H9 (cell line): ENCODE results near the gene CNIH1. TPM values are rescaled to one million over a fixed set of nuclear protein-coding genes. Genes with fewer than 3 reads are reported as not detected.

ENCODE experiments used
- DNase-seq: peaks from one replicate; pipeline ENCODE4 v3.0.0-alpha.2; 2017
- H2AFZ ChIP-seq: one replicate; pipeline ENCODE4 v1.6.1; 2013; ENCODE audit warnings: mild to moderate bottlenecking, low read length, control low read depth, moderate library complexity
- H2AK5ac ChIP-seq: 2 replicates; pipeline ENCODE4 v1.6.1; 2013; ENCODE audit warnings: low read length, control low read depth, mixed read lengths; ENCODE audit not compliant: insufficient read length
- H2BK120ac ChIP-seq: one replicate; pipeline ENCODE4 v1.6.1; 2013; ENCODE audit warnings: low read depth, mild to moderate bottlenecking, low read length, control low read depth, inconsistent platforms; ENCODE audit not compliant: poor library complexity, severe bottlenecking
- H2BK12ac ChIP-seq: 2 replicates; pipeline ENCODE4 v1.6.1; 2013; ENCODE audit warnings: low read length, control low read depth, mixed read lengths, low read depth; ENCODE audit not compliant: insufficient read length
- H2BK15ac ChIP-seq: 2 replicates; pipeline ENCODE4 v1.6.1; 2013; ENCODE audit warnings: low read depth, low read length, control low read depth
- H2BK20ac ChIP-seq: one replicate; pipeline ENCODE4 v1.6.1; 2013; ENCODE audit warnings: low read depth, mild to moderate bottlenecking, low read length, control low read depth, inconsistent platforms; ENCODE audit not compliant: poor library complexity, severe bottlenecking
- H2BK5ac ChIP-seq: 2 replicates; pipeline ENCODE4 v1.6.1; 2013; ENCODE audit warnings: low read length, control low read depth, mixed read lengths; ENCODE audit not compliant: insufficient read length
- H3K14ac ChIP-seq: 2 replicates; pipeline ENCODE4 v1.6.1; 2013; ENCODE audit warnings: low read length, control low read depth; ENCODE audit not compliant: insufficient read depth
- H3K18ac ChIP-seq: 2 replicates; pipeline ENCODE4 v1.6.1; 2013; ENCODE audit warnings: low read depth, mild to moderate bottlenecking, mixed read lengths, low read length, control low read depth; ENCODE audit not compliant: insufficient read length
- H3K23ac ChIP-seq: 2 replicates; pipeline ENCODE4 v1.6.1; 2013; ENCODE audit warnings: low read length, control low read depth, mixed read lengths, low read depth; ENCODE audit not compliant: insufficient read length
- H3K23me2 ChIP-seq: 2 replicates; pipeline ENCODE4 v1.6.1; 2013; ENCODE audit warnings: low read depth, mild to moderate bottlenecking, mixed read lengths, low read length, control low read depth; ENCODE audit not compliant: insufficient read length, poor library complexity, severe bottlenecking
- H3K27ac ChIP-seq: 2 replicates; pipeline ENCODE4 v1.5.1; 2013; ENCODE audit warnings: low read length, control low read depth, mixed read lengths, low read depth; ENCODE audit not compliant: insufficient read length
- H3K27me3 ChIP-seq: 2 replicates; pipeline ENCODE4 v1.6.1; 2013; ENCODE audit warnings: low read length, control low read depth, inconsistent platforms; ENCODE audit not compliant: insufficient read depth
- H3K4ac ChIP-seq: 2 replicates; pipeline ENCODE4 v1.6.1; 2013; ENCODE audit warnings: low read depth, mild to moderate bottlenecking, control low read depth, inconsistent platforms, low read length, moderate library complexity
- H3K4me1 ChIP-seq: 2 replicates; pipeline ENCODE4 v1.6.1; 2013; ENCODE audit warnings: low read length, control low read depth, inconsistent platforms; ENCODE audit not compliant: insufficient read depth
- H3K4me2 ChIP-seq: 2 replicates; pipeline ENCODE4 v1.6.1; 2013; ENCODE audit warnings: low read length, control low read depth, mixed read lengths; ENCODE audit not compliant: insufficient read length, insufficient read depth
- H3K56ac ChIP-seq: 2 replicates; pipeline ENCODE4 v1.6.1; 2013; ENCODE audit warnings: low read depth, mild to moderate bottlenecking, mixed read lengths, low read length, control low read depth; ENCODE audit not compliant: insufficient read length
- H3K79me1 ChIP-seq: 2 replicates; pipeline ENCODE4 v1.6.1; 2013; ENCODE audit warnings: low read depth, mild to moderate bottlenecking, moderate library complexity, low read length, control low read depth, inconsistent platforms; ENCODE audit not compliant: insufficient read depth, poor library complexity, severe bottlenecking
- H3K79me2 ChIP-seq: 2 replicates; pipeline ENCODE4 v1.6.1; 2013; ENCODE audit warnings: low read length, control low read depth, inconsistent platforms; ENCODE audit not compliant: insufficient read depth
- H3K9ac ChIP-seq: 2 replicates; pipeline ENCODE4 v1.6.1; 2013; ENCODE audit warnings: low read length, control low read depth, mixed read lengths; ENCODE audit not compliant: insufficient read length; ENCODE audit errors: extremely low read depth
- H3K9me3 ChIP-seq: one replicate; pipeline ENCODE4 v1.6.1; 2013; ENCODE audit warnings: low read depth, low read length, inconsistent platforms; ENCODE audit not compliant: control insufficient read depth
- H3T11ph ChIP-seq: one replicate; pipeline ENCODE4 v1.6.1; 2013; ENCODE audit warnings: mild to moderate bottlenecking, low read length, control low read depth, inconsistent platforms
- H4K20me1 ChIP-seq: one replicate; pipeline ENCODE4 v1.6.1; 2013; ENCODE audit not compliant: control insufficient read depth, insufficient read length, insufficient read depth
- H4K5ac ChIP-seq: 2 replicates; pipeline ENCODE4 v1.6.1; 2013; ENCODE audit warnings: low read depth, mild to moderate bottlenecking, mixed read lengths, low read length, control low read depth; ENCODE audit not compliant: insufficient read length
- H4K8ac ChIP-seq: replicated peaks from 2 replicates; pipeline ENCODE4 v1.6.1; 2013; ENCODE audit warnings: low read length, control low read depth, mixed read lengths, low read depth; ENCODE audit not compliant: insufficient read length
- H4K91ac ChIP-seq: 2 replicates; pipeline ENCODE4 v1.6.1; 2013; ENCODE audit warnings: low read depth, mild to moderate bottlenecking, moderate library complexity, mixed read lengths, low read length, control low read depth; ENCODE audit not compliant: insufficient read length
- H3K27ac Mint-ChIP-seq, 3 experiments: 2 replicates in 2 of 3; 3 replicates in 1 of 3; pipeline ENCODE4 v1.8.0; 2020 to 2021; ENCODE audit warnings: mixed read lengths in 3 of 3, mild to moderate bottlenecking in 1 of 3, moderate library complexity in 1 of 3
- H3K27me3 Mint-ChIP-seq: 2 replicates; pipeline ENCODE4 v1.8.0; 2021; ENCODE audit warnings: low read depth, mild to moderate bottlenecking, moderate library complexity, mixed read lengths
- H3K36me3 Mint-ChIP-seq, 3 experiments: 2 replicates in 2 of 3; 3 replicates in 1 of 3; pipeline ENCODE4 v1.8.0; 2020 to 2021; ENCODE audit warnings: low read depth in 3 of 3, mixed read lengths in 3 of 3; ENCODE audit not compliant: insufficient read depth in 1 of 3
- H3K4me1 Mint-ChIP-seq, 2 experiments: 2 replicates each; pipeline ENCODE4 v1.8.0; 2020; ENCODE audit warnings: mixed read lengths in 2 of 2
- H3K4me3 Mint-ChIP-seq, 2 experiments: 2 replicates in 1 of 2; 3 replicates in 1 of 2; pipeline ENCODE4 v1.8.0; 2020 to 2021; ENCODE audit warnings: mild to moderate bottlenecking in 2 of 2, mixed read lengths in 2 of 2, moderate library complexity in 1 of 2
- H3K9me3 Mint-ChIP-seq, 2 experiments: 2 replicates in 1 of 2; 3 replicates in 1 of 2; pipeline ENCODE4 v1.8.0; 2020; ENCODE audit warnings: mild to moderate bottlenecking in 2 of 2, mixed read lengths in 2 of 2, moderate library complexity in 1 of 2
- CTCF ChIP-seq: fragments of 200-600 bp; sonication (generic); conservative IDR thresholded peaks from 3 replicates; pipeline ENCODE4 v1.8.0; 2021; ENCODE audit warnings: antibody characterized with exemption, mild to moderate bottlenecking
- WGBS: extraction: QIAGEN DNeasy Blood & Tissue Kit; methylation state at CpG from one replicate; pipeline ENCODE4 v1.1.7; 2013; ENCODE audit warnings: missing lambda C conversion rate, low lambda C conversion rate, mixed read lengths; ENCODE audit not compliant: insufficient read length; ENCODE audit errors: extremely low coverage; 5-methylcytosine and 5-hydroxymethylcytosine counted together
- total RNA-seq: library from RNA; stranded (reverse); gene quantifications from 2 replicates; pipeline ENCODE4 v1.2.1, GENCODE V29; 2021

The CNIH1 gene
- total RNA-seq, 1 experiment from 2014 or later, result 99.3 TPM

- H3K4me1 Mint-ChIP-seq, result peaks cover 6 to 10% of the 10 kb centered on the region in 2 experiments
- no peak overlapping the region for H3K18ac ChIP-seq
These were observed 9.4 kb upstream of the CNIH1 start for GRCh38 chr14:54450535-54450934.

More at GRCh38 chr14:54450535-54450934, 9.4 kb upstream of the CNIH1 start:
- Mint-ChIP-seq H3K27ac (no peak overlapping the region), H3K9me3 (no peaks in the 10 kb centered on the region), H3K27me3 (no peaks in the 10 kb centered on the region), H3K4me3 (no peak overlapping the region), H3K36me3 (no peaks in the 10 kb centered on the region)
- Histone ChIP-seq H3K4me1 (no peaks in the 10 kb centered on the region), H3K79me1 (no peaks in the 10 kb centered on the region), H2BK20ac (no peak overlapping the region), H3K14ac (no peak overlapping the region), H2AK5ac (no peak overlapping the region), H4K20me1 (no peaks in the 10 kb centered on the region), H3K4ac (no peak overlapping the region), H3K56ac (no peak overlapping the region), H3K9ac (no peak overlapping the region), H3K27ac (no peak overlapping the region), H4K91ac (no peak overlapping the region), H2BK12ac (no peak overlapping the region), H3T11ph (no peak overlapping the region), H4K5ac (no peak overlapping the region), H3K79me2 (no peaks in the 10 kb centered on the region), H2BK15ac (no peak overlapping the region), H2AFZ (no peak overlapping the region), H3K23me2 (no peaks in the 10 kb centered on the region), H3K9me3 (no peaks in the 10 kb centered on the region), H4K8ac (no peak overlapping the region), H3K27me3 (no peaks in the 10 kb centered on the region; the same call in 1 of the 2 replicates), H3K23ac (no peak overlapping the region), H2BK5ac (no peak overlapping the region), H2BK120ac (no peak overlapping the region), H3K4me2 (no peak overlapping the region)
- WGBS, result no CpG with 5 or more reads among the region's 3 CpGs
- no peak for TF ChIP-seq CTCF
- no peak for DNase-seq
